ENCODE results near the gene FBXW10. TPM values are rescaled to one million over a fixed set of nuclear protein-coding genes. Genes with fewer than 3 reads are reported as not detected.

FBXW10 gene, protein sequence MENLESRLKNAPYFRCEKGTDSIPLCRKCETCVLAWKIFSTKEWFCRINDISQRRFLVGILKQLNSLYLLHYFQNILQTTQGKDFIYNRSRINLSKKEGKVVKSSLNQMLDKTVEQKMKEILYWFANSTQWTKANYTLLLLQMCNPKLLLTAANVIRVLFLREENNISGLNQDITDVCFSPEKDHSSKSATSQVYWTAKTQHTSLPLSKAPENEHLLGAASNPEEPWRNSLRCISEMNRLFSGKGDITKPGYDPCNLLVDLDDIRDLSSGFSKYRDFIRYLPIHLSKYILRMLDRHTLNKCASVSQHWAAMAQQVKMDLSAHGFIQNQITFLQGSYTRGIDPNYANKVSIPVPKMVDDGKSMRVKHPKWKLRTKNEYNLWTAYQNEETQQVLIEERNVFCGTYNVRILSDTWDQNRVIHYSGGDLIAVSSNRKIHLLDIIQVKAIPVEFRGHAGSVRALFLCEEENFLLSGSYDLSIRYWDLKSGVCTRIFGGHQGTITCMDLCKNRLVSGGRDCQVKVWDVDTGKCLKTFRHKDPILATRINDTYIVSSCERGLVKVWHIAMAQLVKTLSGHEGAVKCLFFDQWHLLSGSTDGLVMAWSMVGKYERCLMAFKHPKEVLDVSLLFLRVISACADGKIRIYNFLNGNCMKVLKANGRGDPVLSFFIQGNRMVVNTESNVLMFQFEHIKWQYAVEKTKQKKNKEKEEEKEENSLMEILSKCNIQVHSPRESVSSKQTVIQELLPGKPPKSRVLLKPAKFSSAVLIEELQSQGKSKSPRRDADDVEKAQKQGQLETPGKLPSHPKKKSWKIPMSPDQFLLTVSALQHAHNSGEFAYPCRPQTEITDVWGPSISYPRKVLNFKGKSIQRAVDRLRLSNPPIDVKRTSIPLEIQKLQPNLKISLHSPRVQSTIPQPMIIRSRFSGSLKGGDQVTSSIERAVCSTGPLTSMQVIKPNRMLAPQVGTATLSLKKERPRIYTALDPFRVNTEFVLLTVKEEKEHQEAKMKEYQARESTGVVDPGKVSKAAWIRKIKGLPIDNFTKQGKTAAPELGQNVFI
- total RNA-seq: under 1 TPM; 0.33 to 0.34 TPM

DNA sequence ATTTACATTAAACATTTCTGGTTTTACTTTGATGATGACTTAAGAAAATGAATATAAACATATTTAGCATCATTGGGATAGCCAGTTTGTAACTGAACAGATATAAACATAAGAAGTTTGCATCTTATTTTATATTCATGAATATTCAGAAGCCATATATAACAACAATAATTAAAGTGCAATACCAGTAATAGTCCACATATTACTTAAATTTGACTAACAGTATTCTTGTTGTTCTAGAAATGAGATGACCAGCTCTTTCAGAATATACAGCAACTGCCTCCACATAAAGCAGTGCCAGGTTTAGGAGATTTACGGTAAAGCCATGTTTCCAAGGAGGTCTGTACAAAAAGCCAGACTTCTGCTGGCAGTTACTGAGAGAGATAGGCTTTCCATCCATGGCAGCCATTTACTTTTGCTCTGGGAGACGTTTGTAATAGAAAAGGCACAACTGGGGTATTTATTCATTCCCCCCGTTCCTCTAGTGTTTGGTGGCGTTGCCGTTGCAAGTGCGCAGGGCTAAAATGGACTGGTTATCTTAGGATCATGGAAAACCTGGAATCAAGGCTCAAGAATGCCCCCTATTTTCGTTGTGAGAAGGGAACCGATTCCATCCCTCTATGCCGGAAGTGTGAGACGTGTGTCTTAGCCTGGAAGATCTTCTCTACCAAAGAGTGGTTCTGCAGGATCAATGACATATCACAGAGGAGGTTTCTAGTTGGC, at the start of gene FBXW10:
FBXW10 (plus strand) TSS at position 356 of the 723 bp plus-strand sequence; CDS start at position 547, 191 bp downstream.

DNA sequence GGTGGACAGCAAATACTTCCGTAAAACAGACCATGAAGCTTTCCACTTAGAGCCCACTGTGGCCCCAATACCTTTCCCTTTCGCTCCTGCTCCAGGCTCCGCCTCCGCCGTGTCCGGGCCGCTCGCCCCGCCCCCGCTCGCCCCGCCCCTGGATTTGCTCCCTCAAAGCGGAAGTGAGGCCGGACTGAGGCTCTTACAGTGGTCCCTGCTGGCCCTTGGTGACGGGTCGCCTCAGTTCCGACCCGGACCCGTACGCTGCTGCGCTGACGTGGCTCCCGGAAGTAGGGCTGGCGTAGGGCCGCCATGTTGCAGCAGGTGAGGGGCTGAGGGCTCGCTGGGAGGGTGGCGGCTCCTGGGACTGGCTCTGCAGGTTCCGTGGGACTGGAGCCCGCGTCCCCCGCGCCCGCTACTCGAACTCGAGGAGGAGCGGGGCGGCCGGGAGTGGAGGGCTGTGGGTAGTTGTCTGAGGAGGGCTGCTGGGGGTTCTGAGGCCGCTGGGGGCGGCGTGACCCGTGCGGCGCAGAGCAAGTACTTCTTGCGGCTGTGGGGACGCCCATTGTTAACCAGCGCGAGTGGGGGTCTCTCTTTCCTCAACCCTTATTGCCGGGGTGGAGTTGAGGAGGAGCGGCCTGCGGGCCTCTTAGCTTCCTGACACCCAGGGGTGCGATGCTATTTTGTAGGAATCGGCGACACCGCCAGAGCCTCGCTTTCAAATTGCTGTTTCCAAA, 37.3 kb downstream of the FBXW10 start, which contains the start of gene TVP23B:
TVP23B (plus strand) TSS at position 193 of the 728 bp plus-strand sequence; CDS start at position 304, 111 bp downstream.

Small RNA genes lying within 50 kb of the gene (small RNA-seq; reads per million reads assigned to genes)
- 0 reads per million in 2 donors for gene AC026271.4

Other genes with a start within 250 kb of the FBXW10 start
- gene TBC1D28, start 99.7 kb upstream of the FBXW10 start, total RNA-seq: not detected
- gene FOXO3B, start 61.7 kb upstream of the FBXW10 start, total RNA-seq: 1 to 10 TPM; 3.3 to 4.8 TPM
- 10 to 100 TPM; 26.8 to 58.9 TPM for gene TVP23B, start 37.1 kb downstream of the FBXW10 start, total RNA-seq
- 10 to 100 TPM; 37.9 to 46.0 TPM for gene PRPSAP2, start 114.1 kb downstream of the FBXW10 start, total RNA-seq
- gene SLC5A10, start 208.1 kb downstream of the FBXW10 start, total RNA-seq: 1 to 10 TPM in 1 of 2 donors, under 1 TPM in 1; 0.67 to 5.5 TPM

Measured in melanocyte of skin (primary cell).